Measurements from ENCODE around the gene KBTBD13.
"Not testable (repeated sequence)": the region's sequence is repeated elsewhere in the genome, so short reads cannot be mapped to it uniquely, and the experiment has no call there.

Gene KBTBD13

DNA sequence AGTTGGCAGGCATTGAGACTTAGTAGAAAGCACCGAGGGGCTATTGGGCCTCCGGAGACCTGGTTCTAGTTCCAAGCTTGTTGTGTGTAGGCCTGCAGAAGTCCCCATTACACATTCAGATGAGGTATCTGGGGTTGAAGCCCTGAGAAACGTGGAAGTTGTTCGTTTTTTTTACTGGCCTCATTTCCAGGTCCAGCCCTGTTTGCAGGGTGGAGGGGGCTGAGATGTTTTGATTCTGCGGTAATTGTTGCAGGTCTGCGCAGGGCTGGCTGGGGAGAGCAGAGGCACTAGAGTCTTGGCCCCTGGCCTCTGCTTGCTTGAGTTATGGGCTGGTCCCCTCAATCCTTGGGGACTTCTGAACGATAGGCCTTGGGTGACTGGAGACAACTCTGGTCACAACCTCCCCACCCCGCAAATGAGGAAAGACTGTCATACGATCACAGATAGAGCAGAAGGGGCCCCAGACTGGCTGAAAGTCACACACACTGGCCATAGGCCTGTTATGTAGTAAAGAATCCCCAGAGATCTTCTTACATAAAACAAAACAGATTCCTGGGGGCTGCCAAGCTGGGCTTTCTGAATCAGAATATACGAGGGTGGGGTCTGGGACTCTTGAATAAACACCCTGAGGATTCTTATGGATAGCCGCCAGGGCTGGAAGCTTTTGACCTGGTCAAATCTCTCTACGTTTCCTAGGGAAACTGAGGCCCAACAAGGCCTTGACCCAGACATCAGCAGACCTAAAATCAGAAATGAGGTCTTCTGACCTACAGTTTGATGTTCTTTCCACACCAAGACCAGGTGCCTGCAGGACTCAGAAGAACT lies 15.6 kb downstream of the KBTBD13 start:
- no peak for DNase-seq

DNA sequence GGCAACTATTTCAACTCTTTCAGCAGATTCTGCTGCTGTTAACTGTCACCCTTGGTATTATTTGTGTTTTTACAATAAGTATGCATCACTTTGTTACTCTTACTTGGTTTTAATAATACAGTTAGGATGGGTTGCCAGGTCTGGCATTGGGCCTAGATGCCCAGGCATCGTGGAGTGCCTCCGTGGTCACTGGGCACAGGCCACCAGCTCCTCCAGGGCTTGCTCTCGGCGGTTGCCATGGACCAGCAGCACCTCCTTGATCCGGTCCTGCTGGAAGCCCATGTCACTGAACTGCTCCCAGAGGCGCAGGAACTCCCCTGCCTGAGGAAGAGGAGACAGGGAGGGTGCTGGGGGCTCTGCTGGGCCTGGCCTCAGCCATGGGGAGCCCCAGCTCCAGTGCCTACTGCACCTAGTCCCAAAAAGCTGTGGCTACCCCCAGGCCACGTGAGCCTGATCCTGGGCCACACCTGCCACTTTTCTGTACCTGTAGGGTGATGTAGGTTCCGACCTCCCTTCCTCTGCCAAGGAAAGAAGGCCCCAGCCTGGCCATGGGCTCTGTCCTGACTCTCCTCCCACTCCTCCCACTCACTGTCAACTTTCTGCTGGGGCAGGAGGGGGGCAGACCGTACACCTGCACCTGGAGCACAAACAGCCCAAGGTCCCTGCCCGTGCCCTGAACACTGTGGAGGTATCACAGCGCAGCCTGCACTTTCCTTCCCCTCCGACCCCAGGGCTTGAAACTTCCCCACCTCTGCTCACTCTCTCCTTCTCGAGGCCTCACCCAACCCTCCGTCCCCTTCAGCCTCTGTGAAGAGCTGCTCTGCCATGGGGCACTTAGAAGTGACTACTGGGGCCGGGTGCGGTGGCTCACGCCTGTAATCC lies 16.6 kb downstream of the KBTBD13 start:
- no peak for DNase-seq

DNA sequence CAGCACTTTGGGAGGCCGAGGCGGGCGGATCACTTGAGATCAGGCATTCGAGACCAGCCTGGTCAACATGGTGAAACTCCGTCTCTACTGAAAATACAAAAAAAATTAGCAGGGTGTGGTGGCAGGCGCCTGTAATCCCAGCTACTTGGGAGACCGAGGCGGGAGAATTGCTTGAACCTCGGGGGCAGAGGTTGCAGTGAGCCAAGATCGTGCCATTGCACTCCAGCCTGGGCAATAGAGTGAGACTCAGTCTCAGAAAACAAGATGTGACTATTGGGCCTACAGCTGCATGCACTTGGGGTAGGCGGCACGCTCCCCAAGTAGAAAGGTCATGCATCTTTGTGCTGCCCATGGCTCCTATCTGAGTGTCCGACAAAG lies 17.2 kb downstream of the KBTBD13 start:
- DNase-seq: not testable (repeated sequence)

DNA sequence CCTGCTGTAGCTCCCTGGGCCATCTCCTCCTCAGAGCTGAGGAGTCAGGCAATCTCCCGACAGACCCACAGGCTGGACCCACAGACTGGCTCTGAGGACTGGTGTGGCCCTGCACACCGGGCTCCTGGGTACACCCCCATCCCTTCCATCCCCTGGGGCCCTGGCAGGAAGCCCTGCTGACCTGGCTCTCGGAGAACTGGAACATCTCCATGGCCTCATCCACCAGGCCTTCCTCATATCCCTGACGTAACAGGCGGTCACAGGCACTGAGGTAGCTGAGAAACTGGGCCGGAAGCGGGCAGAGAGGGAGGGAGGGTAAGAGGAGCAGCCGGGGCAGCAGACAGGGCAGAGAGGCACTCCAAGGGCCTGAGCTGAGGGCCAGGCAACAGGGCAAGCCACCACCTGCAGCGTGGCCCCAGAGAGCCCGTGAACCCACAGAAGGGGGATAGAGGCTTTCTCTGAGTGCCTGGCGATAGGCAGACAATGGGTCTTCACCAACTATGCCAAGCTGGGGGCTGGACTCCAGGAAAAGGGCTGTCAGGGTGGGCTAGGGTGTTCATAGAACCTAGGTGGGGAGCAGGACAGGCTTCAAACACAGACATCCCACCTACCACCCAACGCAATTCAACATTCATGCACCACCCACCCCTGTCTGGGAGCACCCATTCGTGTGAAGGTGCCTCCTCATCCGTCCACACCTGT lies 17.9 kb downstream of the KBTBD13 start:
- DNase-seq: no peak

DNA sequence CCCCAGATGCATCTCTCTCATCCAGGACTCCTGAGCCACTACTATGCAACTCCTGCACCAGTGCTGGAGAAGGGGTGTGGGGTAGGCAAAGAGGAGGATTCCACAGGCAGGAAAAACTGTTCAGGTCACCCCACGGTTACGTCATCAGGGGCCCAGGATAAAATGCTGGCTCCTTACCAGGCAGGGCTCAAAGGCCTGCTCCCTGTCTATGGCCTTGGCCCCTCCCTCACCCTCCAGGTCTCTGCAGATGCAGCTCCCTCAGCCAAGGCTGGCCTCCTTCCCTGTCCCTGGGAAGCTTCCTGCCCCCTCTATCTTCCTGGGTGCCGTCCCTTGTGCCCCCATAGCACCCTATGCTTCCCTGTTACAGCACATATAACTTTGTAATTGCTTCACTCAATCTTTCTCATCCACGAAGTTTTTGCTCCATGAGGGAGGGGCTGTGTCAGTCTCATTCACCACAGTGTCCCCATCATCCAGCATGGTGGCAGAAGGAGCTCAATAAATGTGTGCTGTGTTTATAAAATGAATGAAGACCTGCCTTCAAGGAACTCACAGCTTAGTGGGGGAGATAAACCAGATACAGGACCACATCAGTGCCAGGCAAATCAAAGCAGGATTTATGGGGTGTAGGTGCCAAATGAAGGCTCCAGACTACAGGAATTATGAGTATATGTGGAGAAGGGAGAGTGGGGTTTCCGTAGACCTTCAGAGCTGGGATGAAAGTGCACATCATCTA lies 18.6 kb downstream of the KBTBD13 start:
- DNase-seq: no peak

DNA sequence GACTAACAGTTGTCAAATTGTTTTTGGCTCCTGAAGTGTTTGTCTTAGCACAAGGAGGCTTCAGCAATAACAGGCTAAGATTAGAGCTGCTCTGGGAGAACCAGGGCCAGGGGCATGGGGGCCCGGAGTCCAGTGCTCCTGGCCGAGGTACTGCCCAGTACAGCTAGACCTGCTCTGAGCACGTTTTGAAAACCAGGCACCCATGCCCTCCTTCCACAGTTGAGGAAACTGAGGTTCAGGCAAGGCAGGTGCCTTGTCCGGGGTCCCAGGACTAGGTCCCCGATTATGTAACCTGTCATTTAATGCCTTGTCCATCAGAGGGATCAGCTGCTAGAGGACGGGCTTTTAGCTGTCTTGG lies 19.2 kb downstream of the KBTBD13 start:
- DNase-seq: no peak

DNA sequence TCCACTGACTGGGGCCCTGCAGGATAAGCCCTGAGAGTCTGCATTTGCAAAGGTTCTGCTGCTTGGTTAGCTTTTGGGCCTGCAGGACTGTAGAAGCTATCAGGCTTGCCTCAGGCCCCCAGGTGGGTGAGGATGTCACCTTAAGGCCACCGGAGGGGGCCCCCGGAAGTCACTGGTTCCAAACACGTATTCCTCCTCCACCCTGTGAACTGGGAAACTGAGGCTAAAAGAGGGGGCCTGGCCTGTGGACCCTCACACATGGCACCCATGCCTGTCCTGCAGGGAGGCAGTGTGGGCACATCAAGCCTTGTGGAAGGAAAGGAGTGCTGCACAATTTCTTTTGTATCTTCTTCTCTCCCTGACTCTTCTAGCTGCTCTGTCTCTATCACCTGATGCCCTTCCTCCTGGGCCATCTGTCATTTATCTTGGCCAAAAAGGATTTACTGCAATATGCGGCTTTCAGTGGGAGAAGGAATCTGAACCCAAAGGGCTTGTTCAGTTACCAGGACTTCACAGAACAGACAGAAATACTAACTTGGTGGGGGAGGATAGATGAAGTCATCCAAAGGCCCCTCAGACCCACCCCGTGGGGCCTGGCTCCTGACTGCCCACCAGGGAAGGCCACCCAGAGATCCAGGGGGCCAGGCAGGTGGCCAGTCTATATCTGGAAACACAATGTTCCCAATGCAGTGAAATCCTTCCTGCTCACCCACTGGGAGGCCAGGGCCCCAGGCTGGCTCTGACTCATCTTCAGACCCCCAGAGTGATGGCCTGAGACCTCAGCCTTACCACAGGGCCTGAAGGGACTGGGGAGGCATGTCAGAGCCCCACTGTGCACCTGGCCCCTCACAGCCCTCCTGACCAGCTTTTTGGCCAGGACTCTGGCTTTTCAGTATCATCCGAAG lies 20.2 kb downstream of the KBTBD13 start:
- no peak for DNase-seq

DNA sequence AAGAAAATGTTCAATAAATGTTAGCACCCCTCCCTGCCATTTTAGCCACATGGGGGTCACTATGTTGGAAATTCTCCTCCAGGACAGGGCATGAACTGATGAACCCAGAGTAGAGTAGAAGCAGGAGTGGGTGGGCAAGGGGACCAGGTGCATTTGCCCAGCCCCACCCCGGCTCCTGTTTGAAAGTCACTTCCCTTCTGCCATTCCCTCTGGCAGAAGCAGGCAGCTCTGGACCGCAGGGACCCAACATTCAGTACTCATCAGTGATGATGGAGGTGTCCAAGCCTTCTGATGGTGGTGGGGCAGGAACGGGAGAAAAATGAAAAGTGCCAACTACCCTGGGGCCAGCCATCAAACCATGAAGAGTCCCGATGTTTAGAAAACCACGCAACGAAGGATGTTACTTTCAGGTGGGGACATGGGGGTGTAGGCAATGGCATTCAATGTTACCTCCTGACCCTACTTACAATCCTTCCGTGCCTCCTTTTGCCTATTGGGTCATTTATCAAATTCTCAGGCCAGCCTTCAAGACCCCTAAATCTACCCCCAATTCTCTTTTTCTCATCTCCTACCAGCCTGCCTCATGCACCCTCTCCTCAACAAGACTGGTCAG lies 21.2 kb downstream of the KBTBD13 start:
- DNase-seq: no peak

DNA sequence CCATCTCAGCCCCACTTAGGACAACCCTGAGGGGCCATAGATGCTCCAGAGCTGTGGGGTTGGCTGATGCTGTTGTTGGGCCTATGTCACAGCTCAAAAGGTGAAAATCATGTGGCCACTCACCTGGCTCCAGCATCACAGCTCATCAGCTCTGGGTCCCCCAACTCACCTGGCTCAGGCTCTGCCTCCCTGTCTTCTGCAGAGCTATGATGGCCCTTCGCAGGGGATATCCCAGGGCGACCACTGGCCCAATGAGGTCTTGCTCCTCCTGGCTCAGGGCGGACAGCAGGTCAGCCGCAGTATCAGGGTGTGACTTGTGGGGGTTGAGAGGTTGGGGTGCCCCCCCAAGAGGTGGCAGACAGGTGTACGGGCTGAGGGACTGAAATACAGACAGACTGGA lies 22.8 kb downstream of the KBTBD13 start:
- no peak for DNase-seq

DNA sequence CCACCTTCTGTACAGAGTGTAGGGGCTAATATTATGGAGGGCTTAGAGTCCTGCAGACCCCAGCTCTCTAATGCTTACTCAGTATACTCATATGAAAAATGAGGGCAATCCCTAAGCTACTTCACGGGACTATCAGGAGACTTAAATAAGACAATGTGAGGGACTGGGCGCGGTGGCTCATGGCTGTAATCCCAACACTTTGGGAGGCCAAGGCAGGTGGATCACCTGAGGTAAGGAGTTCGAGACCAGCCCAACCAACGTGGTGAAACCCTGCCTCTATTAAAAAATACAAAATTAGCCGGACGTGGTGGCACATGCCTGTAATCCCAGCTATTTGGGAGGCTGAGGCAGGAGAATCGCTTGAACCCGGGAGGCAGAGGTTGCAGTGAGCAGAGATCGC lies 23.3 kb downstream of the KBTBD13 start:
- not testable (repeated sequence) for DNase-seq

DNA sequence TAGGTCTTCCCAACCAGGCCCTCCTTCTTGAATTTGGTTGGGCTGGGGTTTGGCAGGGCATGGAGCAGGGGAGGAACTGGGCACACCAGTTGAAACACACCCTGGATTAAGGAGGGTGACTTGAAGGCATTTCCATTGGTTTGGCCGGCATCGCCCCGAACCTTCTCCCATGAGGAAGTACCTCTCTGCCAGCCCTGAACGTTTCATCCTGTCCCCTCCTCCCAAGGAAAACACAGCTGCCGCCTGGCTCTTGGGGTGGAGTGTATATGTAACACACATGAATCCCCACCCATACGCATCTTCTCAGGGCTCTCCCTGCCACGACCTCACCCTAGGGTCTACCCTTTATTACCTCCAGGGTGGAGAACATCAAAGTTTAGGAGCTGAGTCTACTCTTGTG lies 23.9 kb downstream of the KBTBD13 start:
- no peak for DNase-seq

DNA sequence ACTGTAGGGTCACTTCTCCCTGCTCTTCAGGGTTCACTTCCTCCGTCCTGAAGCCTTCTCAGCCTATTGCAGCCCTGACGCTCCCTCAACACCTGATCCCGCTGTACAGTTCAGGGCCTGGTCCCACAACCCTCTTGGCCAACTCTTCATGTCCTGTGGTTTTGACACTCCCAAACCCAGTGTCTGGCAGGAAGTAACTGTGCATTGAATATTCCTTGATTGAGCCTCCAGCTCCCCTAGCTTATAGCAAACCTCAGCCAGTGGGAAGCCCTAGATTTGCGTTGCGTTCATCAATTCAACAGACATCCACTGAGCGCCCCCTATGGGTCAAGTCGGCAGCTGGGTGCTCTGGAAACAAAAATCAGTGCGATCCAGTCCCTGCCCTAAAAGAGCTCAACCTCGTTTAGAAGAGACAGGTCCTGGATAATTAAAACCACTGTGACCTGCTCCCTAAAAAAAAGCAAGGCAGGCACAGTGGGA lies 24.9 kb downstream of the KBTBD13 start:
- DNase-seq: peak; percentile 38

DNA sequence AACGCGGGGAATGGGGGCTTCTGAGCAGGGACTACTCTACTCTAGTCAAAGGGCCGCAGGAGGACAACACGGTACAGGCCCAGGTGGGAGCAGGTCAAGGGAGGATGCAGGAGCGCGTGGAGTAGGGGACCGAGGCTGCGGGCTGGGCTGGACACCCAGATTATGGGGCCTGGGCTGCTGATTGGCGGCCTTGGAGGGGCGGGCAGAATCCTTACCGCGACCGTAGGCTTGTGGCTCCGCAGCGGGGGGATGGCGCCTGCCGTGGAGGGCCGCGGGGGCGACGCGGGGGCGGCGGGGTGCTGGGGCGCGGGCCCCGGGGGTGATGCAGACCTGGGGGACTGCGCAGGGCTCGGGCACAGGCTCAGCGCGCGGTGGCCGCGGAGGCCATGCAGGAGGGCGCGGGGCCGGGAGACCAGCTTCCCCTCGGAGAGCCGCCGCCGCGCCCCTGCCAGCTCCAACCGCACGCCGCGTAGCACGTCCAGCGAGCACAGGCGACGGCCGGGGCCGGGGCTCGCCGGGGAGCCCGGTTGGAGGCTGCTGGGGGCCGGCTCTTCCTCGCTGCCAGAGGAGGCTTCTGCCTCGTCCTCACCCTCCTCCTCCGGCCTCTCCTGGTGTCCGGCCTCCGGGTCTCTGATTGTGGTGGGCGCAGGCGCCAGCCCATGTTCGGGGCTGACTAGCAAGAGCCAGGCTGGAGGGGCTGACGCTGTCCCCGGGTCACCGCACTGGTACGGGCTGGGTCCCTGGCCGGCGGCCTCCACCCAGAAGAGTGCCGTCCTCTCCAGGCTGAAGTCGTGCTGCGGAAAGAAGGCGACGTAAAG lies 25.6 kb downstream of the KBTBD13 start:
- DNase-seq: no peak

DNA sequence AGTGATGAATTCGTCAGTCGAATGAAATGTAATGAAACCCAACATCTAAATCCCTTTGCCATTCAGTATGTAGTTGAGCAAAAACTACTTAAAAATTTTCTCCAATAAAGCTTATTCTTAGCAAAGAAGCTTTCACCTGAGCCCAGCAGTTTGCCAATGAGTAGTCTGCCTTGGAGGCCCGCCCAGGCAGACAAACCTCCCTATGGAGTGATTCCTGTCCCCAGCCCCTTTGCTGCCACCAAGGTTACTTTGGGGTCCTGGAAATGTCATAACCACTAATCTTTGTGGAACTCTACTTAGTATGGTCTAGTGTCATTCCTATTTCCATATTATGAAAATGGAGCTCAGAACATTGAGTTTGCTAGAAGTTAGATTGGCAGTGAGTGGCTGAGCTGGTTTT lies 26.4 kb downstream of the KBTBD13 start:
- no peak for DNase-seq

DNA sequence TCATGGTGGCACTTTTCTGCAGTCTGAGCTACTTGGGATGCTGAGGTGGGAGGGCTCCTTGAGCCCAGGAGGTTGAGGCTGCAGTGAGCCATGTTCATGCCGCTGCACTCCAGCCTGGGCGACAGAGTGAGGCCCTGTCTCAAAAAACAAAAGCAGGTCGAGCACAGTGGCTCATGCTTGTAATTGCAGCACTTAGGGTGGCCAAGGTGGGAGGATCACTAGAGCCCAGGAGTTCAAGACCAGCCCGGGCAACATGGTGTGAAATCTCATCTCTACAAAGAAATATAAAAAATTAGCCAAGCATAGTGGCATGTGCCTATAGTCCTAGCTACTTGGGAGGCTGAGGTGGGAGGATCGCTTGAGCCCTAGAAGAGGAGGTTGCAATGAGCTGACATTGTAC lies 28.5 kb downstream of the KBTBD13 start:
- DNase-seq: no peak

DNA sequence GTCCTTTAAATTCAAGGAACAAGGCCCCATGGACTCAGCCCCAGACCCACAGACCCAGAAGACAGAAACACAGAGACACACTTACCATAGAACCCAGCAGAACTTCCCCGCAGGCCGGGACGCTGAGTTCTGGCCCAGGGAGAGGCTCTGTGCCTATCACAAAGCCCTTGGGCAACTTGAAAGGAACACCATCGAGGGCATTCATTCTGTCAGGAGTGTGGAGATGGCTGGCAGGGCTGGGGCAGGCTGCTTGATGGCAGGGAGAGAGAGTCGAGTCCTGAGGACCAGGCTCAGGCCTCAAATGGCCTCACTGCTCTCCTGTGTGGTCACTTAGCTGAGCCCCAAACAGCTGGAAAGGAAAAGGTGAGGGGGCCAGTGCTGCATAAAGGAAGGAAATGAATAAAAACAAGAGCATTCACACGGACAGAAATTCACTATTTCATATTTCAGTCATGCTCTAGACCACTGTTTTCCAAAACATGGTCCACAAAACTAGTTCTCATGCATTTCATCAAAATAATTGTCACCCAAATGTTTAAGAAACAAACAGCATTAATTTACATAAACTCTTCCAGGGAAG lies 29.6 kb downstream of the KBTBD13 start:
- no peak for DNase-seq

DNA sequence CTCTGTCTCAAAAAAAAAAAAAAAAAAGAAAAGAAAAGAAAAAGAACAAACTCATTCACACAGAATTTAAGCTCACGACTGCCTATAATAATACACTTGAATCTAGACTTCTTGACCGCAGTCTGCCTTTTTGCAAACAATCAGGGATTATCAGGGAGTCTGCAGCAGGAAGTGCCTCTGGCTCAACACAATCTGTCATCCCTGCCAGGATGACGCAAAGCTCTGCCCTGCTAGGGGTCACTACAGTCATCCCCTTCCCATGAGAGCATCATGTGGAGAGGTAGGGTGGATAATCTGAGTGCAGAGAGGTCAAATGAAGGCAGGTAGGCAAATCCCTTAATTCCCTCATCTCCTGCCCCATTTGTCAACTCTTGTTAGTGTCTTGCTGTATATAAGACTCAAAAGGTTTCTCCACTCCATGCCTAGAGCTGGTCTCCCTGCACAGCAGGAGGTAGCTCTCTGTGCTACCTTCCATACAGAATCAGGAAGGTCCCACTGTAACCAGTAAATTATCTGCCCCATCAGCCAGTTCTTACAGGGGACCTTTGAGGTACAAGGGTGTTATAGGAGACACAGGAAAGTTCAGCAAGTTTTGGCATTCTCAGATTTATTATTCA lies 34.2 kb downstream of the KBTBD13 start:
- DNase-seq: no peak

DNA sequence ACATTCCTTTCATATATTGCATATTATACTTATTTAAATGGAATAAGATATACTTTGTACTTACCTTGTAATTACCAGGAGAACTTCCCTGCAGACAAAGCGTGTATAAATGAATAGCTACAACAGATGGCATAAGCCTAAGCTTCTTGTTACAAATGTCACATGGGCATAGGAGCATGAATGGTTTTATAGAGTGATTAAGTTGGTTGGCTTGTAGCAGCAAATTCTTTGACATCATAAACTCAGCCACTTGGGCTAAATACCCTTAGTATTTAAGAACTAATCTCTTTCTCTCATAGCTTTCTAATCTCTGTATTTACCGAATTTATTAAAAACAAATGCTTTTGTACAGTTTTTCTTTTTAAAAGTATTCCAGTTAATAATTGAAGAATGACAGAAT lies 38.5 kb downstream of the KBTBD13 start, which contains the start of gene UBAP1L:
UBAP1L (minus strand) TSS at position 115 of the 400 bp plus-strand sequence. CDS start 8,985 bp downstream, outside the sequence.
- no peak for DNase-seq

DNA sequence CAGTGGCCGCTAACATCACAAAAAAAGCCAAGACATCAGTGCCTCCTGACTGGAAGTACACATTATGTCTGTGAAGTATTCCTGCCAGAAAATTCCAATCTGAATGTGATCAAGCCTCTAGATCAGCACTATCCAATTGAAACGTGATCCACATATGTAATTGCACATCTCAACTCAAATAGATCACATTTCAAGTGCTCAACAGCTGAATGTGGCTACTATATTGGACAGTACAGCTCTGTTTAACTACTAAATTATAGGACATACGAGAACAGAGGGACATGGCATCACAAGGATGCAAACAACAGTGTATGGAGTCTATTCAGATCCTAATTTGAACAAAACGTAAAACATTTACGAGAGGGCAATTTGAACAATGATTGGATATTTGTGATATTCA lies 39.0 kb downstream of the KBTBD13 start:
- no peak for DNase-seq
